NCI-H1436 (cell line): Measurements from ENCODE around the gene SNX27.
"Not testable (repeated sequence)": the region's sequence is repeated elsewhere in the genome, so short reads cannot be mapped to it uniquely, and the experiment has no call there.

Source experiments
- DNase-seq: peaks from one replicate; lab custom pipeline; 2025; lab: John Stamatoyannopoulos, UW

The SNX27 gene

GRCh38 chr1:151611832-151612500 is at the start of gene SNX27:
TSS of gene SNX27 (plus strand) at chr1:151612050. CDS start at chr1:151612202, 152 bp downstream.
- peak; percentile 88 for DNase-seq

GRCh38 chr1:151562661-151563060 is 49.2 kb upstream of the SNX27 start:
- no peak for DNase-seq

GRCh38 chr1:151563376-151563775 is 48.5 kb upstream of the SNX27 start:
- no peak for DNase-seq

- DNase-seq = no peak
Measured at GRCh38 chr1:151565502-151566189, 46.2 kb upstream of the SNX27 start.

- no peak for DNase-seq
Measured at GRCh38 chr1:151568626-151569088, 43.2 kb upstream of the SNX27 start.

GRCh38 chr1:151570819-151571218 is 41.0 kb upstream of the SNX27 start:
- DNase-seq = no peak

- no peak for DNase-seq
Measured at GRCh38 chr1:151574575-151575529, 37.0 kb upstream of the SNX27 start.

GRCh38 chr1:151577173-151577572 is 34.7 kb upstream of the SNX27 start:
- DNase-seq = no peak

- DNase-seq = no peak
Measured at GRCh38 chr1:151578941-151579340, 32.9 kb upstream of the SNX27 start.

- DNase-seq = no peak
Measured at GRCh38 chr1:151579436-151580225, 32.2 kb upstream of the SNX27 start.

GRCh38 chr1:151581451-151581850 is 30.4 kb upstream of the SNX27 start:
- DNase-seq = no peak

- no peak for DNase-seq
Measured at GRCh38 chr1:151581921-151582320, 29.9 kb upstream of the SNX27 start.

GRCh38 chr1:151583796-151584195 is 28.1 kb upstream of the SNX27 start:
- no peak for DNase-seq

- no peak for DNase-seq
Measured at GRCh38 chr1:151584278-151584677, 27.6 kb upstream of the SNX27 start.

GRCh38 chr1:151584780-151585179 is 27.1 kb upstream of the SNX27 start:
- no peak for DNase-seq

GRCh38 chr1:151585622-151586021 is 26.2 kb upstream of the SNX27 start:
- DNase-seq = no peak

GRCh38 chr1:151590961-151591360 is 20.9 kb upstream of the SNX27 start:
- DNase-seq = no peak

GRCh38 chr1:151593730-151594129 is 18.1 kb upstream of the SNX27 start:
- no peak for DNase-seq

- DNase-seq = peak; percentile 76
Measured at GRCh38 chr1:151594143-151594625, 17.7 kb upstream of the SNX27 start.

GRCh38 chr1:151596166-151596953 is 15.5 kb upstream of the SNX27 start:
- no peak for DNase-seq

GRCh38 chr1:151602550-151602949 is 9.3 kb upstream of the SNX27 start:
- DNase-seq = not testable (repeated sequence)
